GM23338 (cell line): ENCODE measurements around the gene MPP7. TPM values are rescaled to one million over a fixed set of nuclear protein-coding genes. Genes with fewer than 3 reads are reported as not detected.

ENCODE experiments used
- ATAC-seq: fragments of 200-7000 bp; cut with Tn5 transposase; 3 replicates; pipeline ENCODE4 v1.9.1; 2020
- DNase-seq: peaks from one replicate; pipeline ENCODE4 v3.0.0-alpha.2; 2015; ENCODE audit warnings: low spot score
- H2AFZ ChIP-seq: fragments of 200-600 bp; sonication (generic); 2 replicates; pipeline ENCODE4 v1.8.0; 2016; ENCODE audit warnings: antibody characterized with exemption, mild to moderate bottlenecking, moderate library complexity
- H3F3A ChIP-seq: fragments of 200-600 bp; sonication (generic); replicated peaks from 2 replicates; pipeline ENCODE4 v1.8.0; 2017; ENCODE audit warnings: antibody characterized with exemption, mixed run types, low read depth
- H3K27ac ChIP-seq: fragments of 200-600 bp; sonication (generic); 2 replicates; pipeline ENCODE4 v1.6.1; 2016; ENCODE audit warnings: low read depth
- H3K27me3 ChIP-seq: fragments of 200-600 bp; sonication (generic); 2 replicates; pipeline ENCODE4 v1.8.0; 2016; ENCODE audit warnings: mild to moderate bottlenecking, mixed run types, moderate library complexity; ENCODE audit not compliant: insufficient read depth
- H3K36me3 ChIP-seq: fragments of 200-600 bp; sonication (generic); 2 replicates; pipeline ENCODE4 v1.8.0; 2016; ENCODE audit warnings: mild to moderate bottlenecking; ENCODE audit not compliant: insufficient read depth
- H3K4me1 ChIP-seq: fragments of 200-600 bp; sonication (generic); 2 replicates; pipeline ENCODE4 v1.8.0; 2016; ENCODE audit warnings: mild to moderate bottlenecking, moderate library complexity; ENCODE audit not compliant: insufficient read depth
- H3K4me2 ChIP-seq: fragments of 200-600 bp; sonication (generic); 2 replicates; pipeline ENCODE4 v1.7.1; 2017; ENCODE audit warnings: mixed run types
- H3K4me3 ChIP-seq: fragments of 200-600 bp; sonication (generic); 2 replicates; pipeline ENCODE4 v1.6.1; 2016; ENCODE audit warnings: mixed run types
- H3K79me2 ChIP-seq: fragments of 200-600 bp; sonication (generic); replicated peaks from 2 replicates; pipeline ENCODE4 v1.8.0; 2017; ENCODE audit warnings: mild to moderate bottlenecking; ENCODE audit not compliant: insufficient read depth
- H3K9me2 ChIP-seq: fragments of 200-600 bp; sonication (generic); 2 replicates; pipeline ENCODE4 v1.8.0; 2017; ENCODE audit not compliant: insufficient read depth
- H4K20me1 ChIP-seq: fragments of 200-600 bp; sonication (generic); replicated peaks from 2 replicates; pipeline ENCODE4 v1.8.0; 2017; ENCODE audit warnings: mild to moderate bottlenecking; ENCODE audit not compliant: insufficient read depth
- H3K27ac Mint-ChIP-seq: 2 replicates; pipeline ENCODE4 v1.8.0; 2020; ENCODE audit warnings: inconsistent platforms, mild to moderate bottlenecking, moderate library complexity, mixed read lengths
- H3K27me3 Mint-ChIP-seq: 3 replicates; pipeline ENCODE4 v1.8.0; 2022; ENCODE audit warnings: low read depth, mild to moderate bottlenecking, moderate library complexity, mixed read lengths, inconsistent platforms; ENCODE audit not compliant: insufficient read depth, poor library complexity
- H3K36me3 Mint-ChIP-seq: 3 replicates; pipeline ENCODE4 v1.8.0; 2021; ENCODE audit warnings: low read depth, mild to moderate bottlenecking, inconsistent platforms, moderate library complexity, mixed read lengths
- H3K4me1 Mint-ChIP-seq: 3 replicates; pipeline ENCODE4 v1.8.0; 2020; ENCODE audit warnings: mild to moderate bottlenecking, inconsistent platforms, mixed read lengths
- H3K4me3 Mint-ChIP-seq: 3 replicates; pipeline ENCODE4 v1.8.0; 2021; ENCODE audit warnings: moderate library complexity, mild to moderate bottlenecking, inconsistent platforms, mixed read lengths
- H3K9me3 Mint-ChIP-seq: 3 replicates; pipeline ENCODE4 v1.8.0; 2020; ENCODE audit warnings: moderate library complexity, mild to moderate bottlenecking, inconsistent platforms, mixed read lengths
- CTCF ChIP-seq, 2 experiments: fragments of 200-600 bp in 1 of 2; sonication (generic) in 1 of 2; conservative IDR thresholded peaks; 2 replicates each; pipeline versions ENCODE4 v1.5.1 to v1.6.1; 2016 to 2017; ENCODE audit warnings: antibody characterized with exemption in 2 of 2, low read depth in 2 of 2, mild to moderate bottlenecking in 2 of 2, moderate library complexity in 1 of 2
- EZH2 ChIP-seq: fragments of 200-600 bp; sonication (generic); IDR thresholded peaks from one replicate; pipeline ENCODE4 v1.8.0; 2017; ENCODE audit warnings: antibody characterized with exemption, mild to moderate bottlenecking, low read depth; ENCODE audit not compliant: unreplicated experiment
- JUNB ChIP-seq: IDR thresholded peaks from one replicate; pipeline ENCODE4 v1.6.1; 2016; ENCODE audit warnings: antibody characterized with exemption; ENCODE audit not compliant: unreplicated experiment
- POLR2AphosphoS5 ChIP-seq: IDR thresholded peaks from 2 replicates; pipeline ENCODE4 v1.6.1; 2016; ENCODE audit warnings: antibody characterized with exemption, low read depth
- STAT1 ChIP-seq: IDR thresholded peaks from one replicate; pipeline ENCODE4 v1.6.1; 2016; ENCODE audit warnings: antibody characterized with exemption; ENCODE audit not compliant: unreplicated experiment
- ZNF114 ChIP-seq: fragments of 250-450 bp; sonication (Bioruptor Pico); IDR thresholded peaks from 2 replicates; pipeline ENCODE4 v1.5.0; 2020; ENCODE audit warnings: mild to moderate bottlenecking, moderate library complexity
- ZNF462 ChIP-seq: fragments of 250-450 bp; sonication (Bioruptor Pico); IDR thresholded peaks from 2 replicates; pipeline ENCODE4 v1.5.0; 2020; ENCODE audit warnings: mild to moderate bottlenecking, moderate library complexity
- long read RNA-seq: library from polyadenylated mRNA; unstranded; transcript quantifications from one replicate; pipeline ENCODE4 v2.0.0, GENCODE V29; 2020; ENCODE audit not compliant: unreplicated experiment
- polyA plus RNA-seq: library from polyadenylated mRNA; unstranded; fragments of >200 nt; fragmentation: Nextera tagmentation; extraction: Ambion mirVana; gene quantifications from 2 replicates; pipeline ENCODE4 v1.2.1, GENCODE V29; 2016
- total RNA-seq: library from RNA; depleted of rRNA; stranded (reverse); fragments of >200 nt; shearing (Covaris generic); gene quantifications from 2 replicates; pipeline ENCODE4 v1.2.3, GENCODE V29; 2014; rRNA removed

Gene MPP7
- total RNA-seq (8.0 and 9.4 TPM in 2 replicates), polyA plus RNA-seq (3.9 and 5.0 TPM in 2 replicates)
- long read RNA-seq, partial matches to known transcripts = 2 of 4 reads
- long read RNA-seq, other reads (novel, unspliced or antisense) = 2 of 4 reads

GRCh38 chr10:28302638-28303488, at the start of gene MPP7:
Gene MPP7 (minus strand): TSS chr10:28303064. CDS start chr10:28238604, 64,460 bp downstream.
- H3K4me3 Mint-ChIP-seq = peak within 1 kb of the TSS; percentile 92
- no peaks in the 10 kb centered on the region for H3F3A ChIP-seq
- H3K27me3 ChIP-seq = no peaks in the 10 kb centered on the region
- H3K79me2 ChIP-seq = peaks cover 9% of the 10 kb centered on the region
- no peaks in the 10 kb centered on the region for H3K36me3 Mint-ChIP-seq
- peak within 1 kb of the TSS; percentile 66 for H3K4me3 ChIP-seq
- H3K4me1 Mint-ChIP-seq = peaks cover 21% of the 10 kb centered on the region
- H3K9me2 ChIP-seq = no peaks in the 10 kb centered on the region
- no peaks in the 10 kb centered on the region for H3K27me3 Mint-ChIP-seq
- ATAC-seq (peak; percentile 95), DNase-seq (peak; percentile 99)
- H3K4me2 ChIP-seq = peak within 1 kb of the TSS; percentile 82
- TF ChIP-seq JUNB (no peak), ZNF114 (CRISPR knock-in tag) (0 out of 2 replicates have a peak, but pooled peaks have one; percentile 10), POLR2AphosphoS5 (peak; percentile 93), CTCF (conservative IDR thresholded peaks at IDR 0.05; ENCODE audit: low read depth in 2 of 2) (peak in 1 of 2 experiments; percentile 37; a peak in 2 of 4 replicates), ZNF462 (no peak), STAT1 (no peak), EZH2 (no peak)
- H3K27ac Mint-ChIP-seq = peak within 1 kb of the TSS; percentile 94
- H4K20me1 ChIP-seq = 0 out of 2 replicates have a peak, but pooled peaks cover 3% of the 10 kb centered on the region
- peak within 1 kb of the TSS; percentile 5; the same call in 1 of the 2 replicates for H3K27ac ChIP-seq
- H3K4me1 ChIP-seq = peaks cover 17% of the 10 kb centered on the region
- H3K9me3 Mint-ChIP-seq = no peaks in the 10 kb centered on the region
- peak within 1 kb of the TSS; percentile 72 for H2AFZ ChIP-seq
- no peaks in the 10 kb centered on the region for H3K36me3 ChIP-seq
